HepG2 (cell line): Measurements from ENCODE around the gene ACOX3. TPM values are rescaled to one million over a fixed set of nuclear protein-coding genes. Genes with fewer than 3 reads are reported as not detected.
A peak's percentile ranks its signal among the peaks of the same experiment; 100 is the strongest.

Source experiments
- ATAC-seq: fragments of 200-7000 bp; cut with Tn5 transposase; 3 replicates; pipeline ENCODE4 v1.9.1; 2020; ENCODE audit warnings: mild to moderate bottlenecking, moderate library complexity
- BruUV-seq: library from RNA; stranded (reverse); fragments of 400-500 nt; replicated peaks from 2 replicates; lab custom pipeline; 2021; lab: Mats Ljungman, UMichigan
- CTCF ChIA-PET: fragments of 300-600 bp; formaldehyde crosslinking; extraction: SDS; loops from one replicate; lab custom pipeline; 2021; ENCODE audit warnings: low total read pairs, inconsistent platforms, low intra/inter-chr PET ratio; lab: Yijun Ruan, JAX
- POLR2A ChIA-PET: fragments of 350-600 bp; sonication (Branson Sonifier 250); formaldehyde crosslinking; loops from one replicate; lab custom pipeline; 2020; ENCODE audit warnings: antibody characterized with exemption, inconsistent platforms; lab: Yijun Ruan, JAX
- DNase-seq: peaks from one replicate; pipeline ENCODE4 v3.0.0-alpha.2; 2015; ENCODE audit warnings: low spot score
- FAIRE-seq: peaks from 3 replicates; lab custom pipeline; 2011; peaks lifted over from hg19 to GRCh38; lab: Jason Lieb, UNC
- H2AFZ ChIP-seq: one replicate; pipeline ENCODE4 v1.6.1; 2011; ENCODE audit warnings: low read length, inconsistent platforms
- H3K27ac ChIP-seq: fragments of 300-600 bp; 3 replicates; pipeline ENCODE4 v1.8.0; 2011; ENCODE audit warnings: mixed run types, mild to moderate bottlenecking, mixed read lengths, low read length, inconsistent platforms; ENCODE audit not compliant: insufficient read depth; ENCODE audit errors: extremely low read length
- H3K27me3 ChIP-seq, 2 experiments: fragments of 200-600 bp in 1 of 2; 2 replicates in 1 of 2; 3 replicates in 1 of 2; pipeline versions ENCODE4 v1.6.0 to v1.8.0; 2011; ENCODE audit warnings: low read length in 2 of 2, mild to moderate bottlenecking in 2 of 2, moderate library complexity in 2 of 2, inconsistent platforms in 1 of 2; ENCODE audit not compliant: insufficient read depth in 2 of 2, control insufficient read depth in 1 of 2
- H3K36me3 ChIP-seq, 2 experiments: fragments of 200-600 bp in 1 of 2; replicated peaks in 1 of 2; 2 replicates in 1 of 2; 3 replicates in 1 of 2; pipeline versions ENCODE4 v1.5.1 to v1.8.0; 2011; ENCODE audit warnings: low read length in 2 of 2, inconsistent platforms in 1 of 2; ENCODE audit not compliant: insufficient read depth in 2 of 2, control insufficient read depth in 1 of 2
- H3K4me1 ChIP-seq: 2 replicates; pipeline ENCODE4 v1.5.1; 2012; ENCODE audit warnings: low read length, inconsistent platforms; ENCODE audit not compliant: insufficient read depth
- H3K4me2 ChIP-seq: 2 replicates; pipeline ENCODE4 v1.6.0; 2011; ENCODE audit warnings: low read depth, low read length, inconsistent platforms
- H3K4me3 ChIP-seq, 3 experiments: fragments of 200-600 bp in 1 of 3; sonication (generic), shearing (Covaris generic) in 1 of 3; replicated peaks in 1 of 3; 2 replicates each; pipeline ENCODE4 v1.5.1; 2011 to 2016; ENCODE audit warnings: low read length in 3 of 3, inconsistent platforms in 2 of 3, low read depth in 2 of 3, mild to moderate bottlenecking in 2 of 3, control low read depth in 1 of 3, mixed read lengths in 1 of 3; ENCODE audit not compliant: insufficient read depth in 1 of 3
- H3K79me2 ChIP-seq: one replicate; pipeline ENCODE4 v1.6.1; 2011; ENCODE audit warnings: low read length, inconsistent platforms; ENCODE audit not compliant: insufficient read depth
- H3K9ac ChIP-seq: 2 replicates; pipeline ENCODE4 v1.6.0; 2011; ENCODE audit warnings: mild to moderate bottlenecking, low read depth, low read length, inconsistent platforms; ENCODE audit not compliant: insufficient read depth
- H3K9me3 ChIP-seq: 2 replicates; pipeline ENCODE4 v1.5.1; 2012; ENCODE audit warnings: mild to moderate bottlenecking, low read length
- H4K20me1 ChIP-seq: 2 replicates; pipeline ENCODE4 v1.6.0; 2011; ENCODE audit warnings: inconsistent platforms, mild to moderate bottlenecking, low read length, moderate library complexity; ENCODE audit not compliant: insufficient read depth
- FOXA1 ChIP-seq, 2 experiments: fragments of 450-650 bp in 1 of 2; sonication (generic) in 1 of 2; formaldehyde crosslinking in 1 of 2; IDR thresholded peaks; 2 replicates each; pipeline versions ENCODE4 v1.4.0 to v1.6.1; 2016 to 2020; ENCODE audit warnings: missing genetic modification reagents in 1 of 2
- FOXM1 ChIP-seq: sonication (generic); formaldehyde crosslinking; IDR thresholded peaks from 2 replicates; pipeline ENCODE4 v1.5.0; 2020; ENCODE audit warnings: missing genetic modification reagents
- NKX3-1 ChIP-seq: sonication (generic); formaldehyde crosslinking; IDR thresholded peaks from 2 replicates; pipeline ENCODE4 v1.5.0; 2020; ENCODE audit warnings: missing genetic modification reagents
- THAP11 ChIP-seq: IDR thresholded peaks from 2 replicates; pipeline ENCODE4 v1.6.1; 2016; ENCODE audit warnings: missing biosample characterization, missing genetic modification reagents
- YY1 ChIP-seq: IDR thresholded peaks from 2 replicates; pipeline ENCODE4 v1.6.1; 2011; ENCODE audit warnings: low read length, low read depth, moderate library complexity, mild to moderate bottlenecking; ENCODE audit not compliant: insufficient read depth, insufficient replicate concordance
- ZC3H4 ChIP-seq: sonication (generic); formaldehyde crosslinking; IDR thresholded peaks from 2 replicates; pipeline ENCODE4 v1.4.0; 2020; ENCODE audit warnings: missing genetic modification reagents, borderline replicate concordance
- ZNF678 ChIP-seq: sonication (generic); formaldehyde crosslinking; IDR thresholded peaks from 2 replicates; pipeline ENCODE4 v1.4.0; 2020; ENCODE audit warnings: mild to moderate bottlenecking, missing genetic modification reagents
- ZNF891 ChIP-seq: sonication (generic); formaldehyde crosslinking; IDR thresholded peaks from 2 replicates; pipeline ENCODE4 v1.5.0; 2020; ENCODE audit warnings: mild to moderate bottlenecking, missing genetic modification reagents
- WGBS: methylation state at CpG from one replicate; pipeline ENCODE4 v1.1.6; 2017; ENCODE audit warnings: low lambda C conversion rate; 5-methylcytosine and 5-hydroxymethylcytosine counted together
- in situ Hi-C: cut with HindIII; loops from 2 replicates; pipeline ENCODE4 v1.10.0; 2017; ENCODE audit warnings: low pct_unique_long_range_greater_than_20kb; ENCODE audit not compliant: extremely low pct_ligation_motif_present
- intact Hi-C: fragments of 100-400 bp; cut with micrococcal nuclease; formaldehyde crosslinking; loops from one replicate; pipeline ENCODE4 v1.10.0; 2022; ENCODE audit not compliant: unreplicated experiment
- polyA plus RNA-seq, 8 experiments: library from polyadenylated mRNA; depleted of rRNA in 3 of 8; stranded (reverse) in 7 of 8; unstranded in 1 of 8; fragments of >200 nt; fragmentation: Illumina TruSeq in 4 of 8; extraction: Trizol in 4 of 8; gene quantifications; 2 replicates each; pipeline versions ENCODE4 v1.2.1 to v1.2.3, GENCODE V29; 2011 to 2016; ENCODE audit warnings: low read depth in 4 of 8, missing spikeins in 1 of 8, mixed read lengths in 1 of 8; ENCODE audit not compliant: insufficient read depth in 1 of 8
- total RNA-seq, 5 experiments: library from RNA; depleted of rRNA; stranded (reverse); fragments of >200 nt; fragmentation: Illumina TruSeq; extraction: Trizol; gene quantifications; 2 replicates each; pipeline ENCODE4 v1.2.3, GENCODE V29; 2016; ENCODE audit warnings: low read depth in 1 of 5
- TF ChIP-seq, protein P1 (sequence below): sonication (generic); formaldehyde crosslinking; IDR thresholded peaks from 2 replicates; pipeline ENCODE4 v1.4.0; 2020; ENCODE audit warnings: low read depth, missing genetic modification reagents
- TF ChIP-seq, protein P2 (sequence below): sonication (generic); formaldehyde crosslinking; IDR thresholded peaks from 2 replicates; pipeline ENCODE4 v1.4.0; 2020; ENCODE audit warnings: missing genetic modification reagents, borderline replicate concordance
- TF ChIP-seq, protein P3 (sequence below): sonication (generic); formaldehyde crosslinking; IDR thresholded peaks from 2 replicates; pipeline ENCODE4 v1.5.0; 2020; ENCODE audit warnings: missing genetic modification reagents
- TF ChIP-seq, protein P4 (sequence below): sonication (generic); formaldehyde crosslinking; IDR thresholded peaks from 2 replicates; pipeline ENCODE4 v1.4.0; 2020; ENCODE audit warnings: mild to moderate bottlenecking, missing genetic modification reagents

The ACOX3 gene
- total and polyA plus RNA-seq, 2 of the 13 experiments (the other 11 are each of a cell fraction or from before 2014, with no cell fraction given) = 4.2 to 17.8 TPM

DNA sequence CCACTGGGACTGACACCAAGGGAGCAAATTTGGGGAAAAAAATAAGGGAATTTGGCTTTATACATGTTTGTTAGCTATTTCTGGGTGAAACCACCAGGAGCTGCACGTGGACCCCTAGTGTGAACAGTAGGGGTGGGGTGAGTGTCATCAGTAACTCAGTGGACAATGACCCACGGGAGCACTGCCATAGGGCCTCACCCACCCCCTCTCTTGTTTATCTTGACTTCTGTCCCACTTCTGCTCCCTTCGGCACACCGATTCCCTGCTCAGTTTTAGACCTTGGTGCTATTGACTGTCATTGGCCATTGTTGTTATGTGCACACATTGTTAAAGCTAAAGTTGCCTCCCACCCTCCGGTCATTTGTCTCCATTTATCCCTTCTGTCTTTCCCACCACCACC, 9.0 kb downstream of the ACOX3 start (continued):
- TF ChIP-seq, protein P1, sequence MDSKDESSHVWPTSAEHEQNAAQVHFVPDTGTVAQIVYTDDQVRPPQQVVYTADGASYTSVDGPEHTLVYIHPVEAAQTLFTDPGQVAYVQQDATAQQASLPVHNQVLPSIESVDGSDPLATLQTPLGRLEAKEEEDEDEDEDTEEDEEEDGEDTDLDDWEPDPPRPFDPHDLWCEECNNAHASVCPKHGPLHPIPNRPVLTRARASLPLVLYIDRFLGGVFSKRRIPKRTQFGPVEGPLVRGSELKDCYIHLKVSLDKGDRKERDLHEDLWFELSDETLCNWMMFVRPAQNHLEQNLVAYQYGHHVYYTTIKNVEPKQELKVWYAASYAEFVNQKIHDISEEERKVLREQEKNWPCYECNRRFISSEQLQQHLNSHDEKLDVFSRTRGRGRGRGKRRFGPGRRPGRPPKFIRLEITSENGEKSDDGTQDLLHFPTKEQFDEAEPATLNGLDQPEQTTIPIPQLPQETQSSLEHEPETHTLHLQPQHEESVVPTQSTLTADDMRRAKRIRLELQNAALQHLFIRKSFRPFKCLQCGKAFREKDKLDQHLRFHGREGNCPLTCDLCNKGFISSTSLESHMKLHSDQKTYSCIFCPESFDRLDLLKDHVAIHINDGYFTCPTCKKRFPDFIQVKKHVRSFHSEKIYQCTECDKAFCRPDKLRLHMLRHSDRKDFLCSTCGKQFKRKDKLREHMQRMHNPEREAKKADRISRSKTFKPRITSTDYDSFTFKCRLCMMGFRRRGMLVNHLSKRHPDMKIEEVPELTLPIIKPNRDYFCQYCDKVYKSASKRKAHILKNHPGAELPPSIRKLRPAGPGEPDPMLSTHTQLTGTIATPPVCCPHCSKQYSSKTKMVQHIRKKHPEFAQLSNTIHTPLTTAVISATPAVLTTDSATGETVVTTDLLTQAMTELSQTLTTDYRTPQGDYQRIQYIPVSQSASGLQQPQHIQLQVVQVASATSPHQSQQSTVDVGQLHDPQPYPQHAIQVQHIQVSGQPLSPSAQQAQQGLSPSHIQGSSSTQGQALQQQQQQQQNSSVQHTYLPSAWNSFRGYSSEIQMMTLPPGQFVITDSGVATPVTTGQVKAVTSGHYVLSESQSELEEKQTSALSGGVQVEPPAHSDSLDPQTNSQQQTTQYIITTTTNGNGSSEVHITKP (CRISPR knock-in tag) = no peak

DNA sequence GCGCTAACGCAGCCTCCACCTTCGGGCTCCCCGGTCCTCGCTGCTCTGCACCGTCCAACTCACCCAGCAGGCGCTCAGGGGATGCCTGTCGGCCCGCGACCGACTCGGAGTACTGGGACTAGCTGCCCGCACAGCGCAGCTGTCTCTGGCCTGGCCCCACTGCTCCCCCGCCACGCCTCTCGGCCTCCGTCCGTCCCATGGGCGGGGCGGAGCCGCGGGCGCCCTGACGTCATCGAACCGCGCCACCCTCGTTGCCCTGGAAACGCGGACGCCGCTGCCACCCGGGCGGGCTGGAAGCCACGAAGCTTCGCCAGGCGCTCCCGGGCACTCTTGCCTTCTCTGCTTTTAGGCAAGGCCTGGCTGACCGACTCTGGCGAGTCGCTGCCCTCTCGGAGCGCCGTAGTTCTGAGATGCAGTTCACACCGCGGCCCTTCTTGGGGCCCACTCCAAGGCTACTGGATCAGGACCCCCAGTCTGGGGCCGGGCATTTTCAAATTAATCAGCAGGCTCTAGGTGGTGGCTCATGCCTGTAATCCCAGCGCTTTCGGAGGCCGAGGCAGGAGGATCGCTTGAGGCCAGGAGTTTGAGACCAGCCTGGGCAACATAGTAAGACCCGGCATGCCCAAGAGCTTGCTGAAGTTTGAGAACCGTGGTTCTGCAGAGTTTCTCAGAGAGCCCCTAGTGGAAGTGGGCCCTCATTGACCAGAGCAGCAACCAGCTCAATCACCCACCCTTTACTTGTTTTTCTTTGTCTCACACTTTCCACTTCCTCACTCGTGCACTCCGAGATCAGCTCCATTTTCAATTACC, 12.0 kb downstream of the ACOX3 start:
- Histone ChIP-seq H3K9ac (peak overlapping the region; percentile 79), H2AFZ (no peak overlapping the region), H3K27me3 (no peaks in the 10 kb centered on the region; a peak in 1 of 5 replicates), H3K4me3 (peak overlapping the region; percentile 77 to 91 (median 79)), H3K36me3 (no peaks in the 10 kb centered on the region), H3K4me1 (peaks cover 15% of the 10 kb centered on the region), H3K4me2 (peak overlapping the region; percentile 99), H3K79me2 (no peaks in the 10 kb centered on the region), H3K9me3 (no peaks in the 10 kb centered on the region), H3K27ac (peak overlapping the region; percentile 70), H4K20me1 (no peaks in the 10 kb centered on the region)
- DNase-seq (peak; percentile 67), FAIRE-seq (peak; percentile 42), ATAC-seq (peak; percentile 97)
- intact Hi-C loops = no loop called here
- ChIA-PET POLR2A (interaction anchor here (0.7 to 2.9 kb wide), 3 partner anchors 10 to 161 kb away, joined by 3 to 30 read pairs (median 3); partner anchors contain the start of genes ACOX3 and TRMT44), CTCF (no interaction called here)
- 5% methylated on average over 8 of the region's 56 CpGs for WGBS
- no TSS peak for BruUV-seq
- in situ Hi-C loops = no loop called here
- TF ChIP-seq, protein P2, sequence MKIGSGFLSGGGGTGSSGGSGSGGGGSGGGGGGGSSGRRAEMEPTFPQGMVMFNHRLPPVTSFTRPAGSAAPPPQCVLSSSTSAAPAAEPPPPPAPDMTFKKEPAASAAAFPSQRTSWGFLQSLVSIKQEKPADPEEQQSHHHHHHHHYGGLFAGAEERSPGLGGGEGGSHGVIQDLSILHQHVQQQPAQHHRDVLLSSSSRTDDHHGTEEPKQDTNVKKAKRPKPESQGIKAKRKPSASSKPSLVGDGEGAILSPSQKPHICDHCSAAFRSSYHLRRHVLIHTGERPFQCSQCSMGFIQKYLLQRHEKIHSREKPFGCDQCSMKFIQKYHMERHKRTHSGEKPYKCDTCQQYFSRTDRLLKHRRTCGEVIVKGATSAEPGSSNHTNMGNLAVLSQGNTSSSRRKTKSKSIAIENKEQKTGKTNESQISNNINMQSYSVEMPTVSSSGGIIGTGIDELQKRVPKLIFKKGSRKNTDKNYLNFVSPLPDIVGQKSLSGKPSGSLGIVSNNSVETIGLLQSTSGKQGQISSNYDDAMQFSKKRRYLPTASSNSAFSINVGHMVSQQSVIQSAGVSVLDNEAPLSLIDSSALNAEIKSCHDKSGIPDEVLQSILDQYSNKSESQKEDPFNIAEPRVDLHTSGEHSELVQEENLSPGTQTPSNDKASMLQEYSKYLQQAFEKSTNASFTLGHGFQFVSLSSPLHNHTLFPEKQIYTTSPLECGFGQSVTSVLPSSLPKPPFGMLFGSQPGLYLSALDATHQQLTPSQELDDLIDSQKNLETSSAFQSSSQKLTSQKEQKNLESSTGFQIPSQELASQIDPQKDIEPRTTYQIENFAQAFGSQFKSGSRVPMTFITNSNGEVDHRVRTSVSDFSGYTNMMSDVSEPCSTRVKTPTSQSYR (CRISPR knock-in tag) = no peak
- TF ChIP-seq ZNF891 (CRISPR knock-in tag) (peak; percentile 99), ZC3H4 (CRISPR knock-in tag) (no peak), THAP11 (CRISPR knock-in tag) (peak; percentile 92), YY1 (peak; percentile 77), FOXA1 (IDR thresholded peaks at IDR 0.05) (no peak), FOXA1 (CRISPR knock-in tag; IDR thresholded peaks at IDR 0.05) (no peak), ZNF678 (CRISPR knock-in tag) (no peak), NKX3-1 (no peak), FOXM1 (CRISPR knock-in tag) (no peak)
- TF ChIP-seq, protein P3, sequence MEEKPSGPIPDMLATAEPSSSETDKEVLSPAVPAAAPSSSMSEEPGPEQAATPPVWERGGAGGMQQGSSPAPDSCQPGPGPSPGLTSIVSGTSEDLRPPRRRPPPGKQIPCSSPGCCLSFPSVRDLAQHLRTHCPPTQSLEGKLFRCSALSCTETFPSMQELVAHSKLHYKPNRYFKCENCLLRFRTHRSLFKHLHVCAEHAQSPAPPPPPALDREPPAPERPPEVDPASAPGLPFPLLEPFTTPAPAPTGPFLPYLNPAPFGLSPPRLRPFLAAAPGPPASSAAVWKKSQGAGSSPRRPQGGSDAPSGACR (CRISPR knock-in tag) = no peak
- TF ChIP-seq, protein P4, sequence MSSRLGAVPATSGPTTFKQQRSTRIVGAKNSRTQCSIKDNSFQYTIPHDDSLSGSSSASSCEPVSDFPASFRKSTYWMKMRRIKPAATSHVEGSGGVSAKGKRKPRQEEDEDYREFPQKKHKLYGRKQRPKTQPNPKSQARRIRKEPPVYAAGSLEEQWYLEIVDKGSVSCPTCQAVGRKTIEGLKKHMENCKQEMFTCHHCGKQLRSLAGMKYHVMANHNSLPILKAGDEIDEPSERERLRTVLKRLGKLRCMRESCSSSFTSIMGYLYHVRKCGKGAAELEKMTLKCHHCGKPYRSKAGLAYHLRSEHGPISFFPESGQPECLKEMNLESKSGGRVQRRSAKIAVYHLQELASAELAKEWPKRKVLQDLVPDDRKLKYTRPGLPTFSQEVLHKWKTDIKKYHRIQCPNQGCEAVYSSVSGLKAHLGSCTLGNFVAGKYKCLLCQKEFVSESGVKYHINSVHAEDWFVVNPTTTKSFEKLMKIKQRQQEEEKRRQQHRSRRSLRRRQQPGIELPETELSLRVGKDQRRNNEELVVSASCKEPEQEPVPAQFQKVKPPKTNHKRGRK (CRISPR knock-in tag) = no peak
